ENCODE results near the gene BRIX1.

GRCh38 chr5:34870382-34870781, 45.1 kb upstream of the BRIX1 start:
- TF ChIP-seq, protein P1, sequence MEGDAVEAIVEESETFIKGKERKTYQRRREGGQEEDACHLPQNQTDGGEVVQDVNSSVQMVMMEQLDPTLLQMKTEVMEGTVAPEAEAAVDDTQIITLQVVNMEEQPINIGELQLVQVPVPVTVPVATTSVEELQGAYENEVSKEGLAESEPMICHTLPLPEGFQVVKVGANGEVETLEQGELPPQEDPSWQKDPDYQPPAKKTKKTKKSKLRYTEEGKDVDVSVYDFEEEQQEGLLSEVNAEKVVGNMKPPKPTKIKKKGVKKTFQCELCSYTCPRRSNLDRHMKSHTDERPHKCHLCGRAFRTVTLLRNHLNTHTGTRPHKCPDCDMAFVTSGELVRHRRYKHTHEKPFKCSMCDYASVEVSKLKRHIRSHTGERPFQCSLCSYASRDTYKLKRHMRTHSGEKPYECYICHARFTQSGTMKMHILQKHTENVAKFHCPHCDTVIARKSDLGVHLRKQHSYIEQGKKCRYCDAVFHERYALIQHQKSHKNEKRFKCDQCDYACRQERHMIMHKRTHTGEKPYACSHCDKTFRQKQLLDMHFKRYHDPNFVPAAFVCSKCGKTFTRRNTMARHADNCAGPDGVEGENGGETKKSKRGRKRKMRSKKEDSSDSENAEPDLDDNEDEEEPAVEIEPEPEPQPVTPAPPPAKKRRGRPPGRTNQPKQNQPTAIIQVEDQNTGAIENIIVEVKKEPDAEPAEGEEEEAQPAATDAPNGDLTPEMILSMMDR (IDR thresholded peaks at IDR 0.05; ENCODE audit: extremely low read depth in 1 of 2, insufficient read depth in 1 of 2, low read depth in 1 of 2, low read length in 2 of 2), result no peak
- no peak for TF ChIP-seq POLR2A (IDR thresholded peaks at IDR 0.05; ENCODE audit: low read depth, low read length)
